A204.1 (cell line): Measurements from ENCODE around the gene MT1X.

ENCODE experiments used
- FAIRE-seq: peaks from 2 replicates; lab custom pipeline; 2012; peaks lifted over from hg19 to GRCh38; lab: Jason Lieb, UNC

Gene MT1X

GRCh38 chr16:56681939-56682702 lies at the start of gene MT1X:
Gene MT1X, plus strand, starts transcription at chr16:56682470. Its CDS starts 71 bp downstream, at chr16:56682541.
- no peak for FAIRE-seq

GRCh38 chr16:56632848-56633365 lies 49.4 kb upstream of the MT1X start:
- no peak for FAIRE-seq

- no peak for FAIRE-seq
Measured at GRCh38 chr16:56633535-56633934, 48.7 kb upstream of the MT1X start.

- no peak for FAIRE-seq
Measured at GRCh38 chr16:56634715-56635440, 47.4 kb upstream of the MT1X start.

GRCh38 chr16:56635441-56635967 lies 46.8 kb upstream of the MT1X start:
- FAIRE-seq, result no peak

GRCh38 chr16:56636616-56637413 lies 45.5 kb upstream of the MT1X start:
- no peak for FAIRE-seq

- FAIRE-seq, result no peak
Measured at GRCh38 chr16:56637814-56638750, 44.2 kb upstream of the MT1X start, which contains the start of gene MT1A. Gene MT1A, plus strand, starts transcription at chr16:56638666. Its CDS starts 73 bp downstream, at chr16:56638739.

GRCh38 chr16:56639045-56639444 lies 43.2 kb upstream of the MT1X start:
- no peak for FAIRE-seq

DNA sequence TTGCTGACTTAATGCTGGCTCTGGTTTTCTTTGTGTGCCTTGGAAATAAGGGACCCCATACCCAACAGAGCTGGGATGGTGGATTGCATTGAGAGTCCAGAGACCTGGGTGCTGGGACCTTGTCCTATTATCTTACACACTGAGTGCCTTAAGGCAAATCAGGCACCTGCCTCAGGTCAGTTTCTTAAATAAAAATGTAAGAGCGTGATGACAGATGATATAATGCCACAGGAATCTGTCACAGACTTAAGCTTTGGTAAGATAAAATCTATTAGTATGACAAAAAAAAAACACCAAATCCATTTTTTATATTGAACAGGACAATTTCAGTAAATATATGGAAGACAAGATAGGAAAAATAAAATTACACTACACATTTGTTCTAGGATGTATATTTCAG lies 42.2 kb upstream of the MT1X start:
- no peak for FAIRE-seq

GRCh38 chr16:56641166-56641565 lies 41.1 kb upstream of the MT1X start:
- FAIRE-seq, result no peak

GRCh38 chr16:56643080-56643778 lies 39.0 kb upstream of the MT1X start:
- FAIRE-seq, result no peak

GRCh38 chr16:56643833-56644232 lies 38.4 kb upstream of the MT1X start:
- no peak for FAIRE-seq

DNA sequence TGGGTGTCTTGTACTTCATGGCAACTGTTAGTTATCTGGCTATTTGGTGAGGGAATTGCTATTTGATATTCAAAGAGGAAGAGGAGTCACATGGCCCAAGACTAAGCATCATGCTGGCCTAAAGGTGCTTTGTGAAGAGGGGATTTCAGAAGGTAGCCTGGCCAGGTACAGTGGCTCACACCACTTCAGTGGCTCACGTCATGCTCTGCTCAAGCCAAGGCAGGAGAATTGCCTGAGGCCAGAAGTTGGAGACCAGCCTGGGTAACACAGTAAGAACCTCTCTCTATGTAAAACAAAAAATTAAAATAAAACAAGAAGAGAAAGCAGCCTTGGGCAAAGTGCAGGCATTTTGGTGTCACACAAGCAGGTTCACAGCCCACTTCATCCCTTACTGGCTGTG lies 37.0 kb upstream of the MT1X start:
- no peak for FAIRE-seq

GRCh38 chr16:56645838-56646237 lies 36.4 kb upstream of the MT1X start:
- FAIRE-seq, result no peak

- no peak for FAIRE-seq
Measured at GRCh38 chr16:56647641-56648431, 34.4 kb upstream of the MT1X start.

DNA sequence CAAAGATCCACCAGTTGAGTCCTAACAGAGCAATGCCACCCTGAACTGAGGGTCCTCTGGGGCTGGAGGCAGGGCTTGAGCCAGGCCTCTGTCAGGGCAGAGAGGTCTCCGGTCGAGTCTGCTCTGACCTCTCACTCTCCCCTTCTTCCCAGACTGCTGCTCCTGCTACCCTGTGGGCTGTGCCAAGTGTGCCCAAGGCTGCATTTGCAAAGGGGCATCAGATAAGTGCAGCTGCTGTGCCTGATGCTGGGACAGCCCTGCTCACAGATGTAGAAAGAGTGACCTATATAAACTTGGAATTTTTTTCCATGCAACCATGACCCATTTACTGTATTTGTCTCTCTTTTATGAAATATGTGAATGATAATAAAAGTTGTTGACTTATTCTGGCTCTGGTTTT lies 33.0 kb upstream of the MT1X start:
- FAIRE-seq, result no peak

DNA sequence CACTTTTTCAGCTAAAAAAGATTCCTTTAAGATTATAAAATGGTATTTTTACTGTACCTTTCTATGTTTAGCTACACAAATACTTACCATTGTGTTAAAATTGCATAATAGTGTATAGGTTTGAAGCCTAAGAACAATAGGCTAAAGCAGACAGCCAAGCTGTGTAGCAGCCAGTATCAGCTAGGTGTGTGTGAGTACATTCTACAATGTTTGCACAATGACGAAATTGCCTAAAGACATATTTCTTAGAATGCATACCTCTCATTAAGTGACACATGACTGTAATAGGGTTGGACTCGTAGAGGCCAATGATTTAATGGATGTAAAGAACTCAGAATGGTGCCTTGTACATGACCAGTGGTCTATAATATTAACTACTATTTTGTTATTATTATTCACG lies 32.5 kb upstream of the MT1X start:
- no peak for FAIRE-seq

DNA sequence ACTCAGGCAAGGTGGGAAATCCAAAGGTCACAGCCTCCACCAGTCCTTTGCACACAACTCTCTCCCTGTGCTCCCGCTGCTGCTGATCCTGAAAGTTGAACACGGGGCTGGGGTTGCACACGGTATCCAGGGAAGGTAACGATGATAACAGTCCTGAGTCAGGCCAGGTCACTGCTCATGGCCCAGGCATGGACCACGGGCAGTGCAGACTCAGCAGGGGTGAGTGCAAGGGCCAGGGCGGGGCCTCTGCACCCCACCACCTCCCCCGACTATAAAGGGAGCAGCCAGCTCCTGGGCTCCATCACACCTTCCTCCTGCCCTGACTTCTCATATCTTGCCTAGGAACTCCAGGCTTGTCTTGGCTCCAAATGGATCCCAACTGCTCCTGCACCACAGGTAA lies 30.7 kb upstream of the MT1X start, which contains the start of gene MT1B:
TSS of gene MT1B (plus strand) at position 301 of the 400 bp plus-strand sequence. CDS start at position 369, 68 bp downstream.
- no peak for FAIRE-seq

GRCh38 chr16:56652600-56652999 lies 29.7 kb upstream of the MT1X start:
- no peak for FAIRE-seq

GRCh38 chr16:56653218-56653617 lies 29.1 kb upstream of the MT1X start:
- FAIRE-seq, result no peak
